SK-N-SH (cell line): Measurements from ENCODE around the gene SH3PXD2A. TPM values are rescaled to one million over a fixed set of nuclear protein-coding genes. Genes with fewer than 3 reads are reported as not detected.

Experiments
- CTCF ChIA-PET: fragments of 300-600, 350-600 bp; formaldehyde crosslinking; extraction: SDS; loops from one replicate; lab custom pipeline; 2021; lab: Yijun Ruan, JAX
- POLR2A ChIA-PET: fragments of 350-600 bp; sonication (Branson Sonifier 250); formaldehyde crosslinking; extraction: SDS; loops from one replicate; lab custom pipeline; 2020; ENCODE audit warnings: antibody characterized with exemption, inconsistent platforms; lab: Yijun Ruan, JAX
- DNase-seq: peaks from one replicate; pipeline ENCODE4 v3.0.0; 2012
- H2AFZ ChIP-seq: fragments of 200-600 bp; sonication (generic); 2 replicates; pipeline ENCODE4 v1.8.1; 2016; ENCODE audit warnings: antibody characterized with exemption, mild to moderate bottlenecking, low read depth
- H3F3A ChIP-seq: fragments of 200-600 bp; sonication (generic); replicated peaks from 2 replicates; pipeline ENCODE3; 2016; ENCODE audit warnings: antibody characterized with exemption, mild to moderate bottlenecking; ENCODE audit not compliant: insufficient read depth
- H3K27ac ChIP-seq, 2 experiments: fragments of 200-500 bp in 1 of 2; fragments of 200-600 bp in 1 of 2; sonication (Bioruptor generic) in 1 of 2; sonication (generic), shearing (Covaris generic) in 1 of 2; 2 replicates each; pipeline versions ENCODE4 v1.5.1 to v1.6.1; 2014 to 2016; ENCODE audit warnings: low read depth in 2 of 2, inconsistent platforms in 1 of 2, low read length in 1 of 2, mild to moderate bottlenecking in 1 of 2, mixed read lengths in 1 of 2
- H3K27me3 ChIP-seq: fragments of 200-600 bp; sonication (generic), shearing (Covaris generic); 2 replicates; pipeline ENCODE4 v1.6.1; 2016; ENCODE audit warnings: mixed run types; ENCODE audit not compliant: insufficient read depth
- H3K36me3 ChIP-seq, 2 experiments: fragments of 200-500 bp in 1 of 2; fragments of 200-600 bp in 1 of 2; sonication (Bioruptor generic) in 1 of 2; sonication (generic) in 1 of 2; replicated peaks in 1 of 2; 2 replicates each; pipeline versions ENCODE3 to v1.5.1; 2014 to 2016; ENCODE audit warnings: low read length in 1 of 2, mild to moderate bottlenecking in 1 of 2; ENCODE audit not compliant: insufficient read depth in 2 of 2, control insufficient read depth in 1 of 2
- H3K4me1 ChIP-seq, 2 experiments: fragments of 200-500 bp in 1 of 2; fragments of 200-600 bp in 1 of 2; sonication (Bioruptor generic) in 1 of 2; sonication (generic), shearing (Covaris generic) in 1 of 2; 2 replicates each; pipeline versions ENCODE4 v1.5.1 to v1.6.1; 2014 to 2016; ENCODE audit warnings: low read depth in 1 of 2, low read length in 1 of 2, mixed run types in 1 of 2; ENCODE audit not compliant: insufficient read depth in 2 of 2, control insufficient read depth in 1 of 2
- H3K4me2 ChIP-seq: fragments of 200-600 bp; sonication (generic), shearing (Covaris generic); 2 replicates; pipeline ENCODE4 v1.6.1; 2017; ENCODE audit warnings: mixed run types
- H3K4me3 ChIP-seq, 2 experiments: fragments of 200-500 bp in 1 of 2; fragments of 200-600 bp in 1 of 2; sonication (Bioruptor generic) in 1 of 2; sonication (generic), shearing (Covaris generic) in 1 of 2; 2 replicates each; pipeline versions ENCODE4 v1.5.1 to v1.8.1; 2014 to 2016; ENCODE audit warnings: low read depth in 2 of 2, inconsistent platforms in 1 of 2, low read length in 1 of 2, mild to moderate bottlenecking in 1 of 2, mixed read lengths in 1 of 2, moderate library complexity in 1 of 2
- H3K79me2 ChIP-seq: fragments of 200-600 bp; sonication (generic); 2 replicates; pipeline ENCODE4 v1.8.1; 2017; ENCODE audit warnings: mild to moderate bottlenecking; ENCODE audit not compliant: insufficient read depth
- H3K9ac ChIP-seq: fragments of 200-600 bp; sonication (generic); 2 replicates; pipeline ENCODE4 v1.6.1; 2017; ENCODE audit warnings: mixed run types
- H3K9me2 ChIP-seq: fragments of 200-600 bp; sonication (generic); 2 replicates; pipeline ENCODE4 v1.6.1; 2017; ENCODE audit warnings: mixed run types
- H3K9me3 ChIP-seq: fragments of 200-600 bp; sonication (generic); 2 replicates; pipeline ENCODE4 v1.6.1; 2017; ENCODE audit warnings: mixed run types, mild to moderate bottlenecking, moderate library complexity
- H4K20me1 ChIP-seq: fragments of 200-600 bp; sonication (generic); 2 replicates; pipeline ENCODE4 v1.6.1; 2017; ENCODE audit warnings: mild to moderate bottlenecking, mixed run types; ENCODE audit not compliant: insufficient read depth
- CTCF ChIP-seq: fragments of 200-600 bp; sonication (generic); IDR thresholded peaks from 2 replicates; pipeline ENCODE4 v1.6.1; 2017; ENCODE audit warnings: antibody characterized with exemption, mild to moderate bottlenecking, moderate library complexity
- ELF1 ChIP-seq: IDR thresholded peaks from 2 replicates; pipeline ENCODE4 v1.4.0; 2012
- MEF2A ChIP-seq: IDR thresholded peaks from 2 replicates; pipeline ENCODE4 v1.4.0; 2012; ENCODE audit warnings: low read depth, borderline replicate concordance
- POLR2AphosphoS5 ChIP-seq: IDR thresholded peaks from 2 replicates; pipeline ENCODE4 v1.6.1; 2012; ENCODE audit warnings: low read depth, low read length
- SMC3 ChIP-seq: IDR thresholded peaks from 2 replicates; pipeline ENCODE4 v1.6.1; 2012; ENCODE audit warnings: low read depth, low read length, improper control_type of control experiment
- TCF12 ChIP-seq: IDR thresholded peaks from 2 replicates; pipeline ENCODE4 v1.4.0; 2012
- TEAD4 ChIP-seq: IDR thresholded peaks from 2 replicates; pipeline ENCODE4 v1.4.0; 2012; ENCODE audit warnings: mild to moderate bottlenecking, borderline replicate concordance; ENCODE audit not compliant: insufficient read depth
- USF2 ChIP-seq: fragments of 150-350 bp; IDR thresholded peaks from 2 replicates; pipeline ENCODE4 v1.6.1; 2017; ENCODE audit warnings: antibody characterized with exemption, low read length, low read depth, borderline replicate concordance
- WGBS: methylation state at CpG from one replicate; pipeline ENCODE4 v1.1.6; 2017; ENCODE audit warnings: low lambda C conversion rate; 5-methylcytosine and 5-hydroxymethylcytosine counted together
- polyA plus RNA-seq, 3 experiments: library from polyadenylated mRNA; depleted of rRNA; stranded (reverse); fragments of >200 nt; gene quantifications; 2 replicates each; pipeline ENCODE4 v1.2.3, GENCODE V29; 2012
- TF ChIP-seq, protein P1 (sequence below): IDR thresholded peaks from 2 replicates; pipeline ENCODE4 v1.4.0; 2012; ENCODE audit warnings: low read depth, borderline replicate concordance
- TF ChIP-seq, protein P2 (sequence below): IDR thresholded peaks from 2 replicates; pipeline ENCODE4; 2012

SH3PXD2A gene
- 2.1 and 2.5 TPM in 2 replicates for polyA plus RNA-seq (2012; rRNA removed)
- 1.7 and 2.5 TPM in 2 replicates for polyA plus RNA-seq (2012; cell fraction: cytosol; rRNA removed)
- 5.5 and 5.7 TPM in 2 replicates for polyA plus RNA-seq (2012; cell fraction: nucleus; rRNA removed)

DNA sequence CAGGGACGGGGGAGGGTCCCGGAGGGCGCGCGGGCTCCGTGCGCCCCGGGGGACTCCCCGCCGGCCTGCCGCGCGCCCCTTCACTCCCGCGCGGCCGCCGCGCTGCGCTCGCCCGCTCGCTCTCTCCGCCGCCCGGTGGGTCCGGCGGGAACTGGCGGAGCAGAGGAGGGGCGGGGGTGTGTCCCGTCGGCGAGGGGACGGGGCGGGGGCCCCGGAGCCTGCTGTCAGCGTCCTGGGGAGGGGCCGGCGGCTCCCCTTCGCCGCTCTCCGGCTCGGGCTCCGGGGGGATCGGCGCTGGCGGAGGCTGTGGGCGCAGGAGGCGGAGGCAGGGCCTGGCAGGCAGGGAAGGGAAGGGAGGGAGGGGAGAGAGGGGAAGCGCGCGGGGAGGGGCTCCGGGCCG is at the start of gene SH3PXD2A:
SH3PXD2A (minus strand) TSS at position 153 of the 400 bp plus-strand sequence. CDS start 310 bp downstream, outside the sequence.
- CTCF ChIA-PET, result interaction anchor here (0.9 to 9.7 kb wide), 25 partner anchors 16 to 250 kb away, joined by 3 to 169 read pairs (median 6); no protein-coding TSS in a partner anchor
- peak within 1 kb of the TSS; percentile 55 to 79 for H3K27ac ChIP-seq
- peaks cover 6% of the 10 kb centered on the region for H3F3A ChIP-seq

DNA sequence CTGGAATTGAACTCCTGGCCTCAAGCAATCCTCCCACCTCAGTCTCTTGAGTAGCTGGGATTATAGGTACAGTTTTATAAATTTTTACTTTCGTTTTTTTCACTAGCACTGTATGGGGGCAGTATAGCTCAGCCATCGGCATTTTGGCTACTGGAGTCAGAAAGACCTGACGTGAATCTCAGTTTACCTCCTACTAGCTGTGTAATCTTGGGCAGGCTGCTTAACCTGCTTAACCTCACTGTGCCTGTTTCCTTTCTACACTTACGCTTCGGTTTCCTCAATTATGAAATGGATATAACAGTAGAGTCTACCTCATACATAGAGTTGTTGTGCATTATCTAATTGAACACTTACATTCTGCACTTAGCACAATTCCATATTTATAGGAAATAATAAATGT is 45.9 kb upstream of the SH3PXD2A start:
- WGBS, result 90% methylated on average over 5 of the region's 5 CpGs
- Histone ChIP-seq H3K9me3 (no peaks in the 10 kb centered on the region), H3K27ac (no peak overlapping the region), H3K9ac (no peak overlapping the region), H3K9me2 (no peaks in the 10 kb centered on the region), H3K36me3 (peaks cover 43 to 47% of the 10 kb centered on the region in 2 experiments), H4K20me1 (no peaks in the 10 kb centered on the region), H3F3A (peaks cover 5% of the 10 kb centered on the region), H3K4me2 (no peak overlapping the region), H2AFZ (no peak overlapping the region), H3K79me2 (no peaks in the 10 kb centered on the region), H3K4me3 (no peak overlapping the region), H3K27me3 (no peaks in the 10 kb centered on the region), H3K4me1 (peaks cover 1 to 7% of the 10 kb centered on the region in 2 experiments; a peak in 3 of 4 replicates)
- POLR2A ChIA-PET, result no interaction called here
- CTCF ChIA-PET, result interaction anchor here (1.1 to 1.7 kb wide), 8 partner anchors 12 to 429 kb away, joined by 3 to 6 read pairs (median 3); partner anchors contain the start of gene SFR1
- DNase-seq, result no peak
- TF ChIP-seq MEF2A (no peak), USF2 (no peak), TCF12 (no peak)

More for the DNA sequence above, at the start of gene SH3PXD2A:
- TF ChIP-seq, protein P1, sequence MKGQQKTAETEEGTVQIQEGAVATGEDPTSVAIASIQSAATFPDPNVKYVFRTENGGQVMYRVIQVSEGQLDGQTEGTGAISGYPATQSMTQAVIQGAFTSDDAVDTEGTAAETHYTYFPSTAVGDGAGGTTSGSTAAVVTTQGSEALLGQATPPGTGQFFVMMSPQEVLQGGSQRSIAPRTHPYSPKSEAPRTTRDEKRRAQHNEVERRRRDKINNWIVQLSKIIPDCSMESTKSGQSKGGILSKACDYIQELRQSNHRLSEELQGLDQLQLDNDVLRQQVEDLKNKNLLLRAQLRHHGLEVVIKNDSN, result no peak
- peak; percentile 31 for TF ChIP-seq SMC3
- POLR2A ChIA-PET, result interaction anchor here (0.6 to 1.9 kb wide), 2 partner anchors 19 to 122 kb away, joined by 3 to 4 read pairs; no protein-coding TSS in a partner anchor
- Histone ChIP-seq H3K79me2 (peaks cover 37% of the 10 kb centered on the region), H4K20me1 (no peaks in the 10 kb centered on the region), H3K9me2 (no peaks in the 10 kb centered on the region), H2AFZ (peak within 1 kb of the TSS; percentile 48), H3K4me1 (peaks cover 5 to 47% of the 10 kb centered on the region in 2 experiments; a peak in 3 of 4 replicates), H3K9ac (peak within 1 kb of the TSS; percentile 69), H3K4me3 (peak within 1 kb of the TSS; percentile 72 to 82), H3K9me3 (no peaks in the 10 kb centered on the region), H3K4me2 (peak within 1 kb of the TSS; percentile 83), H3K27me3 (no peaks in the 10 kb centered on the region), H3K36me3 (no peaks in the 10 kb centered on the region)
- 2% methylated on average over 15 of the region's 54 CpGs for WGBS
- peak; percentile 94 for DNase-seq

DNA sequence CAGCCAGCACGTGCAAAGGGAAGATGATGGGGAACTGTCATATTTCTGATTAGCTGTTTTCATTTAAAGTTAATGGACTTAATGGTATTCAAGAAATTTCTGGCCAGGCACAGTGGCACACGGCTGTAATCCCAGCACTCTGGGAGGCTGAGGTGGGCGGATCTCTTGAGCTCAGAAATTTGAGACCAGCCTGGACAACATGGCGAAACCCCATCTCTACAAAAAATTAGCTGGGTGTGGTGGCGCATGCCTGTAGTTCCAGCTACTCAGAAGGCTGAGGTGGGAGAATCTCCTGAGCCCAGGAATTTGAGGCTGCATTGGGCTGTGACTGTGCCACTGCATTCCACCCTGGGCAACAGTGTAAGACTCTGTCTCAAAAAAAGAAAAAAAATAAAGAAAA is 43.9 kb upstream of the SH3PXD2A start:
- Histone ChIP-seq H3K79me2 (no peaks in the 10 kb centered on the region), H3F3A (peaks cover 10% of the 10 kb centered on the region), H2AFZ (no peak overlapping the region), H3K4me2 (no peak overlapping the region), H3K9me3 (no peaks in the 10 kb centered on the region), H3K4me1 (peaks cover 2 to 19% of the 10 kb centered on the region in 2 experiments), H3K27me3 (no peaks in the 10 kb centered on the region), H3K9me2 (no peaks in the 10 kb centered on the region), H3K36me3 (peaks cover 38% of the 10 kb centered on the region in 2 experiments), H3K4me3 (no peak overlapping the region), H3K9ac (no peak overlapping the region), H4K20me1 (no peaks in the 10 kb centered on the region), H3K27ac (no peak overlapping the region)
- no peak for DNase-seq
- POLR2A ChIA-PET, result no interaction called here
- WGBS, result 88% methylated on average over 5 of the region's 5 CpGs
- TF ChIP-seq CTCF, result no peak
- no peak for TF ChIP-seq POLR2AphosphoS5
- no peak for TF ChIP-seq ELF1
- TF ChIP-seq, protein P2, sequence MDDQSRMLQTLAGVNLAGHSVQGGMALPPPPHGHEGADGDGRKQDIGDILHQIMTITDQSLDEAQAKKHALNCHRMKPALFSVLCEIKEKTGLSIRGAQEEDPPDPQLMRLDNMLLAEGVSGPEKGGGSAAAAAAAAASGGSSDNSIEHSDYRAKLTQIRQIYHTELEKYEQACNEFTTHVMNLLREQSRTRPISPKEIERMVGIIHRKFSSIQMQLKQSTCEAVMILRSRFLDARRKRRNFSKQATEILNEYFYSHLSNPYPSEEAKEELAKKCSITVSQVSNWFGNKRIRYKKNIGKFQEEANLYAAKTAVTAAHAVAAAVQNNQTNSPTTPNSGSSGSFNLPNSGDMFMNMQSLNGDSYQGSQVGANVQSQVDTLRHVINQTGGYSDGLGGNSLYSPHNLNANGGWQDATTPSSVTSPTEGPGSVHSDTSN, result no peak
- TF ChIP-seq TEAD4, result no peak
- CTCF ChIA-PET, result interaction anchor here (0.6 to 3.0 kb wide), 4 partner anchors 11 to 213 kb away, joined by 3 to 15 read pairs (median 3); no protein-coding TSS in a partner anchor
